ENCODE results near the gene DOK4.

DNA sequence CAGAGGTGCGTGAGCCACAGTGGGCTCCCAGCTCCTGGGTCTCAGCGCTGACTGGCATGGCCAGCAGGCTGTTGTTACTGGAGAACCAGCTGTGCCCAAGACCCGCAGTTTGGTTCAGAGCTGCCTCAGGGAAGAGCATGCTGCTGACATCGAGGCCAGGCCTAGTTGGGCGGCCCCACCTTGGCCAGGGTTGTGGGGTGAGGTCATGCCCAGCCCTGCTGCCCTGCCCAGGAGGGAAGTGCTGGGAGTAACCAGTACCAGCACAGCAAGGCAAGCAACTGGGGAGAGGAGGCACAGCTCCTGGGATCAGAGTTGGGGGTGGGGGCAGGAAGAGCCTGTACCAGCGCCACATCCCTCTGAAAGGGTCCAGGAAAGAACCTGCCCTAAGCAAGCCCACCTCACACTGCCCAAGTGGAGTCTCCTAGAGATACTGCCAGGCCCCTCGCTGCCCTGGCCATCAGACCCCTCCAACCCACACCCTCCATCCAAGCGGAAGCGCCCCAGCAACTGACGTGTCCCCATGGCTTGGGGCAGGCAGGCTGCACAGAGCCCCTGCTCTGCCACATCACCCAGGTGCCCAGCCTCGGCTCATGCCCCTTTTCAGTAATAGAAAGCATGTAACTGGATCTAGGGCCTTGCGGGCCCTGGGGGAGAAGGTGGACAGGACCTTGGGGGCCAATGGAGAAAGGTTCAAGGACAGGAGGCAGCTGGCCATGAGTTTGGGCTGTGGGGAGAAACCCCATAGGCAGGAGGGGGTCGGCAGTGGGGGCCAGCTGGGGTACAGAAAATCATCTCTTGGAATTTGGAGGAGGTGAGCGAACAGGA is 990 bp downstream of the DOK4 start:
- TF ChIP-seq POLR2AphosphoS5 (IDR thresholded peaks at IDR 0.05; ENCODE audit: low read depth, low read length) (no peak), TCF7L2 (IDR thresholded peaks at IDR 0.05; ENCODE audit: low read depth, low read length) (no peak)
- TF ChIP-seq, protein P1, sequence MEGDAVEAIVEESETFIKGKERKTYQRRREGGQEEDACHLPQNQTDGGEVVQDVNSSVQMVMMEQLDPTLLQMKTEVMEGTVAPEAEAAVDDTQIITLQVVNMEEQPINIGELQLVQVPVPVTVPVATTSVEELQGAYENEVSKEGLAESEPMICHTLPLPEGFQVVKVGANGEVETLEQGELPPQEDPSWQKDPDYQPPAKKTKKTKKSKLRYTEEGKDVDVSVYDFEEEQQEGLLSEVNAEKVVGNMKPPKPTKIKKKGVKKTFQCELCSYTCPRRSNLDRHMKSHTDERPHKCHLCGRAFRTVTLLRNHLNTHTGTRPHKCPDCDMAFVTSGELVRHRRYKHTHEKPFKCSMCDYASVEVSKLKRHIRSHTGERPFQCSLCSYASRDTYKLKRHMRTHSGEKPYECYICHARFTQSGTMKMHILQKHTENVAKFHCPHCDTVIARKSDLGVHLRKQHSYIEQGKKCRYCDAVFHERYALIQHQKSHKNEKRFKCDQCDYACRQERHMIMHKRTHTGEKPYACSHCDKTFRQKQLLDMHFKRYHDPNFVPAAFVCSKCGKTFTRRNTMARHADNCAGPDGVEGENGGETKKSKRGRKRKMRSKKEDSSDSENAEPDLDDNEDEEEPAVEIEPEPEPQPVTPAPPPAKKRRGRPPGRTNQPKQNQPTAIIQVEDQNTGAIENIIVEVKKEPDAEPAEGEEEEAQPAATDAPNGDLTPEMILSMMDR (IDR thresholded peaks at IDR 0.05), result no peak
- TF ChIP-seq, protein P2, sequence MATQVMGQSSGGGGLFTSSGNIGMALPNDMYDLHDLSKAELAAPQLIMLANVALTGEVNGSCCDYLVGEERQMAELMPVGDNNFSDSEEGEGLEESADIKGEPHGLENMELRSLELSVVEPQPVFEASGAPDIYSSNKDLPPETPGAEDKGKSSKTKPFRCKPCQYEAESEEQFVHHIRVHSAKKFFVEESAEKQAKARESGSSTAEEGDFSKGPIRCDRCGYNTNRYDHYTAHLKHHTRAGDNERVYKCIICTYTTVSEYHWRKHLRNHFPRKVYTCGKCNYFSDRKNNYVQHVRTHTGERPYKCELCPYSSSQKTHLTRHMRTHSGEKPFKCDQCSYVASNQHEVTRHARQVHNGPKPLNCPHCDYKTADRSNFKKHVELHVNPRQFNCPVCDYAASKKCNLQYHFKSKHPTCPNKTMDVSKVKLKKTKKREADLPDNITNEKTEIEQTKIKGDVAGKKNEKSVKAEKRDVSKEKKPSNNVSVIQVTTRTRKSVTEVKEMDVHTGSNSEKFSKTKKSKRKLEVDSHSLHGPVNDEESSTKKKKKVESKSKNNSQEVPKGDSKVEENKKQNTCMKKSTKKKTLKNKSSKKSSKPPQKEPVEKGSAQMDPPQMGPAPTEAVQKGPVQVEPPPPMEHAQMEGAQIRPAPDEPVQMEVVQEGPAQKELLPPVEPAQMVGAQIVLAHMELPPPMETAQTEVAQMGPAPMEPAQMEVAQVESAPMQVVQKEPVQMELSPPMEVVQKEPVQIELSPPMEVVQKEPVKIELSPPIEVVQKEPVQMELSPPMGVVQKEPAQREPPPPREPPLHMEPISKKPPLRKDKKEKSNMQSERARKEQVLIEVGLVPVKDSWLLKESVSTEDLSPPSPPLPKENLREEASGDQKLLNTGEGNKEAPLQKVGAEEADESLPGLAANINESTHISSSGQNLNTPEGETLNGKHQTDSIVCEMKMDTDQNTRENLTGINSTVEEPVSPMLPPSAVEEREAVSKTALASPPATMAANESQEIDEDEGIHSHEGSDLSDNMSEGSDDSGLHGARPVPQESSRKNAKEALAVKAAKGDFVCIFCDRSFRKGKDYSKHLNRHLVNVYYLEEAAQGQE (IDR thresholded peaks at IDR 0.05; ENCODE audit: insufficient read depth in 1 of 2, low read depth in 2 of 2, low read length in 1 of 2), result no peak

Data from Panc1 (cell line).